Measurements from ENCODE around the gene DVL2.

Gene DVL2

GRCh38 chr17:7236808-7237207 lies 2.5 kb upstream of the DVL2 start:
- H3K27ac Mint-ChIP-seq: peak overlapping the region; percentile 84
- peaks cover 76% of the 10 kb centered on the region for H3K4me1 Mint-ChIP-seq (ENCODE audit: low read depth)
- peak overlapping the region; percentile 94 for H3K4me3 Mint-ChIP-seq
- peaks cover 50% of the 10 kb centered on the region for H3K36me3 Mint-ChIP-seq (ENCODE audit: low read depth)
- H3K27me3 Mint-ChIP-seq: no peaks in the 10 kb centered on the region
- no peaks in the 10 kb centered on the region for H3K9me3 Mint-ChIP-seq

- peaks cover 69% of the 10 kb centered on the region for H3K4me1 Mint-ChIP-seq (ENCODE audit: low read depth)
- H3K36me3 Mint-ChIP-seq (ENCODE audit: low read depth): peaks cover 46% of the 10 kb centered on the region
- H3K27me3 Mint-ChIP-seq: no peaks in the 10 kb centered on the region
- peak overlapping the region; percentile 95 for H3K4me3 Mint-ChIP-seq
- no peaks in the 10 kb centered on the region for H3K9me3 Mint-ChIP-seq
- peak overlapping the region; percentile 70 for H3K27ac Mint-ChIP-seq
Observed at GRCh38 chr17:7235693-7236665, 1.7 kb upstream of the DVL2 start.

GRCh38 chr17:7233701-7234082 lies 625 bp downstream of the DVL2 start:
- Mint-ChIP-seq H3K36me3 (ENCODE audit: low read depth) (peaks cover 49% of the 10 kb centered on the region), H3K4me1 (ENCODE audit: low read depth) (peaks cover 61% of the 10 kb centered on the region), H3K27me3 (no peaks in the 10 kb centered on the region), H3K4me3 (peak overlapping the region; percentile 95), H3K27ac (peak overlapping the region; percentile 92), H3K9me3 (no peaks in the 10 kb centered on the region)

- no peaks in the 10 kb centered on the region for H3K9me3 Mint-ChIP-seq
- peak overlapping the region; percentile 95 for H3K4me3 Mint-ChIP-seq
- peak overlapping the region; percentile 28 for H3K27ac Mint-ChIP-seq
- H3K4me1 Mint-ChIP-seq (ENCODE audit: low read depth): peaks cover 66% of the 10 kb centered on the region
- H3K36me3 Mint-ChIP-seq (ENCODE audit: low read depth): peaks cover 56% of the 10 kb centered on the region
- no peaks in the 10 kb centered on the region for H3K27me3 Mint-ChIP-seq
Observed at GRCh38 chr17:7232114-7232513, 2.2 kb downstream of the DVL2 start.

- H3K27ac Mint-ChIP-seq: no peak overlapping the region
- H3K4me3 Mint-ChIP-seq: no peak overlapping the region
- no peaks in the 10 kb centered on the region for H3K27me3 Mint-ChIP-seq
- H3K4me1 Mint-ChIP-seq (ENCODE audit: low read depth): peaks cover 40% of the 10 kb centered on the region
- no peaks in the 10 kb centered on the region for H3K9me3 Mint-ChIP-seq
- H3K36me3 Mint-ChIP-seq (ENCODE audit: low read depth): peaks cover 40% of the 10 kb centered on the region
Observed at GRCh38 chr17:7229504-7229903, 4.8 kb downstream of the DVL2 start.

GRCh38 chr17:7228920-7229319 lies 5.4 kb downstream of the DVL2 start:
- no peaks in the 10 kb centered on the region for H3K27me3 Mint-ChIP-seq

GRCh38 chr17:7226721-7227710 lies 7.3 kb downstream of the DVL2 start:
- no peak overlapping the region for H3K4me3 Mint-ChIP-seq
- H3K27ac Mint-ChIP-seq: no peak overlapping the region
- H3K36me3 Mint-ChIP-seq (ENCODE audit: low read depth): peaks cover 40% of the 10 kb centered on the region
- H3K4me1 Mint-ChIP-seq (ENCODE audit: low read depth): peaks cover 19% of the 10 kb centered on the region
- H3K9me3 Mint-ChIP-seq: no peaks in the 10 kb centered on the region
- H3K27me3 Mint-ChIP-seq: no peaks in the 10 kb centered on the region

More at GRCh38 chr17:7228920-7229319, 5.4 kb downstream of the DVL2 start:
- Mint-ChIP-seq H3K4me3 (no peak overlapping the region), H3K4me1 (ENCODE audit: low read depth) (peaks cover 36% of the 10 kb centered on the region), H3K27ac (no peak overlapping the region), H3K9me3 (no peaks in the 10 kb centered on the region), H3K36me3 (ENCODE audit: low read depth) (peaks cover 40% of the 10 kb centered on the region)

- no peaks in the 10 kb centered on the region for H3K9me3 Mint-ChIP-seq
- peaks cover 21% of the 10 kb centered on the region for H3K4me1 Mint-ChIP-seq (ENCODE audit: low read depth)
- H3K36me3 Mint-ChIP-seq (ENCODE audit: low read depth): peaks cover 38% of the 10 kb centered on the region
- H3K27me3 Mint-ChIP-seq: no peaks in the 10 kb centered on the region
- H3K4me3 Mint-ChIP-seq: no peak overlapping the region
- no peak overlapping the region for H3K27ac Mint-ChIP-seq
Observed at GRCh38 chr17:7225711-7226331, 8.5 kb downstream of the DVL2 start.

GRCh38 chr17:7224661-7225111 lies 9.6 kb downstream of the DVL2 start:
- peaks cover 28% of the 10 kb centered on the region for H3K4me1 Mint-ChIP-seq (ENCODE audit: low read depth)
- H3K27ac Mint-ChIP-seq: no peak overlapping the region
- peaks cover 38% of the 10 kb centered on the region for H3K36me3 Mint-ChIP-seq (ENCODE audit: low read depth)
- no peaks in the 10 kb centered on the region for H3K9me3 Mint-ChIP-seq
- H3K27me3 Mint-ChIP-seq: no peaks in the 10 kb centered on the region
- H3K4me3 Mint-ChIP-seq: no peak overlapping the region

- Mint-ChIP-seq H3K36me3 (ENCODE audit: low read depth) (peaks cover 33% of the 10 kb centered on the region), H3K27ac (no peak overlapping the region), H3K4me3 (no peak overlapping the region), H3K27me3 (no peaks in the 10 kb centered on the region), H3K9me3 (no peaks in the 10 kb centered on the region), H3K4me1 (ENCODE audit: low read depth) (peaks cover 33% of the 10 kb centered on the region)
Observed at GRCh38 chr17:7224110-7224509, 10.2 kb downstream of the DVL2 start.

- H3K4me1 Mint-ChIP-seq (ENCODE audit: low read depth): peaks cover 33% of the 10 kb centered on the region
- no peaks in the 10 kb centered on the region for H3K9me3 Mint-ChIP-seq
- H3K4me3 Mint-ChIP-seq: no peak overlapping the region
- H3K27ac Mint-ChIP-seq: no peak overlapping the region
- peaks cover 26% of the 10 kb centered on the region for H3K36me3 Mint-ChIP-seq (ENCODE audit: low read depth)
- no peaks in the 10 kb centered on the region for H3K27me3 Mint-ChIP-seq
Observed at GRCh38 chr17:7223375-7223774, 10.9 kb downstream of the DVL2 start.

GRCh38 chr17:7222972-7223292 lies 11.4 kb downstream of the DVL2 start:
- Mint-ChIP-seq H3K27ac (no peak overlapping the region), H3K4me1 (ENCODE audit: low read depth) (peaks cover 33% of the 10 kb centered on the region), H3K36me3 (ENCODE audit: low read depth) (peaks cover 22% of the 10 kb centered on the region), H3K4me3 (no peak overlapping the region), H3K27me3 (no peaks in the 10 kb centered on the region), H3K9me3 (no peaks in the 10 kb centered on the region)

- Mint-ChIP-seq H3K4me3 (no peak overlapping the region), H3K27ac (no peak overlapping the region), H3K36me3 (ENCODE audit: low read depth) (peaks cover 19% of the 10 kb centered on the region), H3K27me3 (no peaks in the 10 kb centered on the region), H3K4me1 (ENCODE audit: low read depth) (peaks cover 36% of the 10 kb centered on the region), H3K9me3 (no peaks in the 10 kb centered on the region)
Observed at GRCh38 chr17:7222093-7222971, 12.0 kb downstream of the DVL2 start.

All from stimulated activated naive CD8-positive, alpha-beta T cell treated with anti-CD3 and anti-CD28 coated beads, Interleukin-15, Interleukin-2, amounts not matched to agents 100 ng/mL and 50 ng/mL, for 24 hours (primary cell).